HG03045 (cell line): ENCODE results near the gene CCDC73.
"Not testable (repeated sequence)": the region's sequence is repeated elsewhere in the genome, so short reads cannot be mapped to it uniquely, and the experiment has no call there.

Experiments
- ATAC-seq: cut with Tn5 transposase; IDR thresholded peaks from one replicate; pipeline ENCODE4 v1.9.1; 2021; ENCODE audit warnings: mild to moderate bottlenecking, moderate library complexity; ENCODE audit not compliant: unreplicated experiment

The CCDC73 gene

GRCh38 chr11:32794439-32794838, at the start of gene CCDC73:
TSS of gene CCDC73 (minus strand) at chr11:32794662. CDS start at chr11:32760243, 34,419 bp downstream.
- no peak for ATAC-seq

GRCh38 chr11:32843544-32843943, 49.1 kb upstream of the CCDC73 start:
- no peak for ATAC-seq

GRCh38 chr11:32840587-32840986, 46.1 kb upstream of the CCDC73 start:
- no peak for ATAC-seq

- ATAC-seq = no peak
Observed at GRCh38 chr11:32839308-32839707, 44.8 kb upstream of the CCDC73 start.

GRCh38 chr11:32838505-32839274, 44.2 kb upstream of the CCDC73 start:
- ATAC-seq = no peak

- no peak for ATAC-seq
Observed at GRCh38 chr11:32836946-32837345, 42.5 kb upstream of the CCDC73 start.

GRCh38 chr11:32833921-32834320, 39.5 kb upstream of the CCDC73 start:
- ATAC-seq = no peak

GRCh38 chr11:32831221-32831620, 36.8 kb upstream of the CCDC73 start:
- ATAC-seq = no peak

- no peak for ATAC-seq
Observed at GRCh38 chr11:32830796-32831195, 36.3 kb upstream of the CCDC73 start.

- ATAC-seq = no peak
Observed at GRCh38 chr11:32830413-32830738, 35.9 kb upstream of the CCDC73 start.

- peak; percentile 90 for ATAC-seq
Observed at GRCh38 chr11:32829680-32830412, 35.4 kb upstream of the CCDC73 start, which contains the start of gene PRRG4. TSS of gene PRRG4 (plus strand) at chr11:32829927. CDS start at chr11:32830530, 603 bp downstream.

GRCh38 chr11:32829157-32829679, 34.8 kb upstream of the CCDC73 start:
- ATAC-seq = peak; percentile 36

- ATAC-seq = no peak
Observed at GRCh38 chr11:32827276-32827675, 32.8 kb upstream of the CCDC73 start.

GRCh38 chr11:32826113-32826512, 31.7 kb upstream of the CCDC73 start:
- ATAC-seq = no peak

- not testable (repeated sequence) for ATAC-seq
Observed at GRCh38 chr11:32823617-32824016, 29.2 kb upstream of the CCDC73 start.

- ATAC-seq = no peak
Observed at GRCh38 chr11:32821917-32822560, 27.6 kb upstream of the CCDC73 start.

- ATAC-seq = no peak
Observed at GRCh38 chr11:32821517-32821916, 27.1 kb upstream of the CCDC73 start.

- ATAC-seq = no peak
Observed at GRCh38 chr11:32820497-32820896, 26.0 kb upstream of the CCDC73 start.

GRCh38 chr11:32819187-32819586, 24.7 kb upstream of the CCDC73 start:
- ATAC-seq = no peak

GRCh38 chr11:32817852-32818183, 23.4 kb upstream of the CCDC73 start:
- ATAC-seq = no peak

GRCh38 chr11:32817181-32817851, 22.9 kb upstream of the CCDC73 start:
- no peak for ATAC-seq
